GM23248 (cell line): Measurements from ENCODE around the gene MACROD2.

ENCODE experiments used
- EZH2 ChIP-seq: fragments of 200-600 bp; sonication (generic); IDR thresholded peaks from 2 replicates; pipeline ENCODE4 v1.6.1; 2018; ENCODE audit warnings: antibody characterized with exemption, mild to moderate bottlenecking; ENCODE audit not compliant: insufficient read depth, poor library complexity, severe bottlenecking
- EZH2phosphoT487 ChIP-seq: fragments of 200-600 bp; sonication (generic); IDR thresholded peaks from 2 replicates; pipeline ENCODE4 v1.6.1; 2018; ENCODE audit warnings: antibody characterized with exemption, moderate library complexity, mild to moderate bottlenecking, low read depth; ENCODE audit not compliant: insufficient read depth

- TF ChIP-seq EZH2 (no peak), EZH2phosphoT487 (no peak)
Measured at GRCh38 chr20:15239542-15240206, 1244.4 kb downstream of the MACROD2 start.
